HS-27A (cell line): ENCODE measurements around the gene IRAK1BP1.
"Not testable (repeated sequence)": the region's sequence is repeated elsewhere in the genome, so short reads cannot be mapped to it uniquely, and the experiment has no call there.

Experiments
- DNase-seq: peaks from one replicate; pipeline ENCODE4 v3.0.0-alpha.2; 2012; ENCODE audit warnings: low read depth, missing footprints

Gene IRAK1BP1

GRCh38 chr6:78867370-78868040 lies at the start of gene IRAK1BP1:
TSS of gene IRAK1BP1 (plus strand) at chr6:78867551. CDS start at chr6:78867577, 26 bp downstream.
- DNase-seq: no peak

GRCh38 chr6:78824045-78824444 lies 43.3 kb upstream of the IRAK1BP1 start:
- no peak for DNase-seq

GRCh38 chr6:78829407-78829806 lies 37.9 kb upstream of the IRAK1BP1 start:
- no peak for DNase-seq

- no peak for DNase-seq
These were observed 36.5 kb upstream of the IRAK1BP1 start for GRCh38 chr6:78830805-78831204.

GRCh38 chr6:78831492-78831891 lies 35.9 kb upstream of the IRAK1BP1 start:
- no peak for DNase-seq

GRCh38 chr6:78832091-78832808 lies 35.1 kb upstream of the IRAK1BP1 start:
- peak; percentile 9 for DNase-seq

GRCh38 chr6:78835817-78836216 lies 31.5 kb upstream of the IRAK1BP1 start:
- peak; percentile 7 for DNase-seq

- DNase-seq: no peak
These were observed 30.8 kb upstream of the IRAK1BP1 start for GRCh38 chr6:78836598-78836997.

GRCh38 chr6:78841111-78841510 lies 26.2 kb upstream of the IRAK1BP1 start:
- no peak for DNase-seq

GRCh38 chr6:78842953-78843352 lies 24.4 kb upstream of the IRAK1BP1 start:
- no peak for DNase-seq

GRCh38 chr6:78844899-78845298 lies 22.5 kb upstream of the IRAK1BP1 start:
- no peak for DNase-seq

GRCh38 chr6:78845567-78845966 lies 21.8 kb upstream of the IRAK1BP1 start:
- no peak for DNase-seq

- no peak for DNase-seq
These were observed 16.7 kb upstream of the IRAK1BP1 start for GRCh38 chr6:78850621-78851020.

- DNase-seq: no peak
These were observed 16.2 kb upstream of the IRAK1BP1 start for GRCh38 chr6:78851156-78851555.

GRCh38 chr6:78854546-78854945 lies 12.8 kb upstream of the IRAK1BP1 start:
- no peak for DNase-seq

GRCh38 chr6:78858339-78858938 lies 8.9 kb upstream of the IRAK1BP1 start:
- not testable (repeated sequence) for DNase-seq

GRCh38 chr6:78861509-78861908 lies 5.8 kb upstream of the IRAK1BP1 start:
- DNase-seq: no peak

GRCh38 chr6:78863576-78863975 lies 3.8 kb upstream of the IRAK1BP1 start:
- DNase-seq: no peak

- no peak for DNase-seq
These were observed 2.4 kb upstream of the IRAK1BP1 start for GRCh38 chr6:78864957-78865356.

GRCh38 chr6:78867020-78867369 lies 356 bp upstream of the IRAK1BP1 start:
- DNase-seq: no peak

GRCh38 chr6:78868116-78868515 lies 765 bp downstream of the IRAK1BP1 start:
- no peak for DNase-seq

- no peak for DNase-seq
These were observed 8.2 kb downstream of the IRAK1BP1 start for GRCh38 chr6:78875505-78875904.

GRCh38 chr6:78883651-78884050 lies 16.3 kb downstream of the IRAK1BP1 start:
- DNase-seq: no peak
